WTC11 (cell line): ENCODE measurements around the gene THOC1. TPM values are rescaled to one million over a fixed set of nuclear protein-coding genes. Genes with fewer than 3 reads are reported as not detected.

ENCODE experiments used
- ATAC-seq: fragments of 200-7000 bp; cut with Tn5 transposase; 2 replicates; pipeline ENCODE4 v1.10.0; 2021; ENCODE audit warnings: mild to moderate bottlenecking, moderate library complexity
- CTCF ChIA-PET: fragments of 300-600 bp; sonication (Branson Sonifier 250); formaldehyde crosslinking; loops from one replicate; lab custom pipeline; 2021; ENCODE audit warnings: antibody characterized with exemption; lab: Charles Lee
- POLR2A ChIA-PET: fragments of 350-600 bp; sonication (Branson Sonifier 250); formaldehyde crosslinking; loops from one replicate; lab custom pipeline; 2021; ENCODE audit warnings: antibody characterized with exemption; lab: Charles Lee
- DNase-seq: peaks from one replicate; pipeline ENCODE4 v3.0.0; 2021; ENCODE audit warnings: low spot score
- H3K27ac Mint-ChIP-seq: 2 replicates; pipeline ENCODE4 v1.8.0; 2021; ENCODE audit warnings: mixed read lengths
- H3K27me3 Mint-ChIP-seq: 2 replicates; pipeline ENCODE4 v1.8.0; 2021; ENCODE audit warnings: low read depth, mild to moderate bottlenecking, moderate library complexity, mixed read lengths
- H3K36me3 Mint-ChIP-seq: 2 replicates; pipeline ENCODE4 v1.8.0; 2021; ENCODE audit warnings: mixed read lengths
- H3K4me1 Mint-ChIP-seq: 2 replicates; pipeline ENCODE4 v1.8.0; 2022; ENCODE audit warnings: mixed read lengths
- H3K4me3 Mint-ChIP-seq: 2 replicates; pipeline ENCODE4 v1.8.0; 2021; ENCODE audit warnings: mild to moderate bottlenecking, moderate library complexity, mixed read lengths
- H3K9me3 Mint-ChIP-seq: 2 replicates; pipeline ENCODE4 v1.8.0; 2021; ENCODE audit warnings: mixed read lengths
- AR ChIP-seq: fragments of 250-450 bp; sonication (Bioruptor Pico); IDR thresholded peaks from 2 replicates; pipeline ENCODE4 v1.9.0; 2021; ENCODE audit warnings: mild to moderate bottlenecking
- ATF3 ChIP-seq: sonication (generic); formaldehyde crosslinking; conservative IDR thresholded peaks from 2 replicates; pipeline ENCODE4 v1.8.1; 2022; ENCODE audit warnings: mild to moderate bottlenecking, missing genetic modification reagents
- CDX4 ChIP-seq: fragments of 250-450 bp; sonication (Bioruptor Pico); IDR thresholded peaks from 2 replicates; pipeline ENCODE4 v1.9.0; 2021; ENCODE audit warnings: moderate library complexity, mild to moderate bottlenecking, inconsistent platforms, borderline replicate concordance
- E2F4 ChIP-seq: sonication (generic); formaldehyde crosslinking; IDR thresholded peaks from 2 replicates; pipeline ENCODE4 v1.8.1; 2022; ENCODE audit warnings: low read depth, mild to moderate bottlenecking, moderate library complexity, missing genetic modification reagents, borderline replicate concordance
- EMX1 ChIP-seq: fragments of 250-450 bp; sonication (Bioruptor Pico); IDR thresholded peaks from 2 replicates; pipeline ENCODE4 v1.8.0; 2021; ENCODE audit warnings: mild to moderate bottlenecking
- ERG ChIP-seq: fragments of 250-450 bp; sonication (Bioruptor Pico); IDR thresholded peaks from 2 replicates; pipeline ENCODE4 v1.8.0; 2021; ENCODE audit warnings: mild to moderate bottlenecking
- FOXK1 ChIP-seq: sonication (generic); formaldehyde crosslinking; IDR thresholded peaks from 2 replicates; pipeline ENCODE4 v1.8.0; 2022; ENCODE audit warnings: mild to moderate bottlenecking, moderate library complexity, missing genetic modification reagents
- HMGXB4 ChIP-seq: sonication (generic); formaldehyde crosslinking; IDR thresholded peaks from 2 replicates; pipeline ENCODE4 v1.8.1; 2023; ENCODE audit warnings: mild to moderate bottlenecking, moderate library complexity, missing genetic modification reagents
- JUN ChIP-seq: sonication (generic); formaldehyde crosslinking; IDR thresholded peaks from 2 replicates; pipeline ENCODE4 v1.8.0; 2023; ENCODE audit warnings: mild to moderate bottlenecking, missing genetic modification reagents
- KAT7 ChIP-seq: sonication (generic); formaldehyde crosslinking; IDR thresholded peaks from 2 replicates; pipeline ENCODE4 v1.8.1; 2023; ENCODE audit warnings: missing genetic modification reagents, mild to moderate bottlenecking, borderline replicate concordance
- MLX ChIP-seq: sonication (generic); formaldehyde crosslinking; IDR thresholded peaks from 2 replicates; pipeline ENCODE4 v1.8.1; 2023; ENCODE audit warnings: mild to moderate bottlenecking, missing genetic modification reagents, moderate library complexity
- PRDM15 ChIP-seq: sonication (generic); formaldehyde crosslinking; IDR thresholded peaks from 2 replicates; pipeline ENCODE4 v1.8.0; 2022; ENCODE audit warnings: missing genetic modification reagents
- PREB ChIP-seq: sonication (generic); formaldehyde crosslinking; IDR thresholded peaks from 2 replicates; pipeline ENCODE4 v1.8.1; 2022; ENCODE audit warnings: mild to moderate bottlenecking, missing genetic modification reagents, moderate library complexity, borderline replicate concordance
- RELA ChIP-seq: sonication (generic); formaldehyde crosslinking; IDR thresholded peaks from 2 replicates; pipeline ENCODE4 v1.8.1; 2022; ENCODE audit warnings: missing genetic modification reagents, mild to moderate bottlenecking, borderline replicate concordance
- TCF7 ChIP-seq: sonication (generic); formaldehyde crosslinking; IDR thresholded peaks from 2 replicates; pipeline ENCODE4 v1.8.0; 2022; ENCODE audit warnings: mild to moderate bottlenecking, low read depth, missing genetic modification reagents, moderate library complexity
- TEAD1 ChIP-seq: sonication (generic); formaldehyde crosslinking; IDR thresholded peaks from 2 replicates; pipeline ENCODE4 v1.8.0; 2022; ENCODE audit warnings: mild to moderate bottlenecking, missing genetic modification reagents
- TEAD4 ChIP-seq: sonication (generic); formaldehyde crosslinking; IDR thresholded peaks from 2 replicates; pipeline ENCODE4 v1.8.0; 2022; ENCODE audit warnings: mild to moderate bottlenecking, missing genetic modification reagents
- ZNF532 ChIP-seq: fragments of 250-450 bp; sonication (Bioruptor Pico); IDR thresholded peaks from 2 replicates; pipeline ENCODE4 v1.9.0; 2021; ENCODE audit warnings: mild to moderate bottlenecking, borderline replicate concordance
- total RNA-seq: library from RNA; stranded (reverse); gene quantifications from 3 replicates; pipeline ENCODE4 v1.2.3, GENCODE V29; 2021

The THOC1 gene
- total RNA-seq, 1 experiment from 2014 or later = 65.8 TPM

GRCh38 chr18:227902-228301, 39.9 kb downstream of the THOC1 start (continued):
- TF ChIP-seq ZNF532 = no peak
- no peak for TF ChIP-seq TCF7 (CRISPR knock-in tag)
- no peak for TF ChIP-seq MLX
- TF ChIP-seq EMX1 (CRISPR knock-in tag) = no peak
- no peak for TF ChIP-seq RELA
- TF ChIP-seq FOXK1 (CRISPR knock-in tag) = no peak
- TF ChIP-seq KAT7 (CRISPR knock-in tag) = no peak
- TF ChIP-seq HMGXB4 (CRISPR knock-in tag) = no peak

GRCh38 chr18:227374-227773, 40.5 kb downstream of the THOC1 start:
- no peak for DNase-seq
- 0 out of 2 replicates have a peak, but pooled peaks cover 3% of the 10 kb centered on the region for H3K4me1 Mint-ChIP-seq
- ChIA-PET POLR2A (no interaction called here), CTCF (no interaction called here)
- no peaks in the 10 kb centered on the region for H3K27me3 Mint-ChIP-seq
- H3K9me3 Mint-ChIP-seq = peaks cover 6% of the 10 kb centered on the region; the same call in 1 of the 2 replicates
- H3K36me3 Mint-ChIP-seq = peaks cover 59% of the 10 kb centered on the region
- no peak overlapping the region for H3K27ac Mint-ChIP-seq
- no peak for ATAC-seq
- TF ChIP-seq PREB (CRISPR knock-in tag) (no peak), E2F4 (no peak), CDX4 (CRISPR knock-in tag) (no peak), ERG (CRISPR knock-in tag) (no peak), TEAD4 (CRISPR knock-in tag) (no peak), PRDM15 (CRISPR knock-in tag) (no peak), TEAD1 (no peak), ATF3 (no peak), JUN (CRISPR knock-in tag) (no peak), AR (CRISPR knock-in tag) (no peak)
- no peak overlapping the region for H3K4me3 Mint-ChIP-seq
